ENCODE measurements around the gene KCNIP3. TPM values are rescaled to one million over a fixed set of nuclear protein-coding genes. Genes with fewer than 3 reads are reported as not detected.

The KCNIP3 gene
- total RNA-seq, 2 donors from 2014 or later, result 1.5 to 2.3 TPM

- no peak for TF ChIP-seq CTCF (IDR thresholded peaks at IDR 0.05)
- no peak overlapping the region for H3K27ac ChIP-seq
- no peaks in the 10 kb centered on the region for H3K36me3 ChIP-seq
- no peaks in the 10 kb centered on the region for H3K27me3 ChIP-seq
- H3K4me3 ChIP-seq, result no peak overlapping the region
- intact Hi-C loops (cut with DNase I), result no loop called here
- no peak overlapping the region for H3K9ac ChIP-seq (ENCODE audit: low read depth in 2 of 2, low read length in 2 of 2)
- no peak for DNase-seq
- no peaks in the 10 kb centered on the region for H3K4me1 ChIP-seq
- H3K9me3 ChIP-seq, result no peaks in the 10 kb centered on the region
Observed at GRCh38 chr2:95379371-95379831, 82.3 kb downstream of the KCNIP3 start.

DNA sequence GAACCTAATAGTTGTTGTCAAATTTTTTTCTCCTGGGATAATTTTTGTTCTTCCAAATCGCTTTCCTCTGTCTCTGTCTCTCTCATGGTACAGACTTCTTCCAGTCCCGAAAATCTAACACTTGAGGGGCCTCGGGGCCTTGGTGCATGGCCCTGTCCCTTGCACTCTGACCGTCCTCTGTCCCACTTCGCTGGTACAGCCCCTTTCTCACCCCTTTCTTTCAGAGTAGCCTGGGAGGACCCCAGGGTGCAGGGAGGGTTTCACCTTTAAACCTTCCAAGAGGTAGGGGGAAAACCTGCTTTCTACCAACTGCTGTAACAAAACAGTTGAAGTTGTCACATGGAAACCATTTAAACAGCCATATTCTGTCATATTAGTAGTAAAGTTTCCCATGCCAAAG, 83.1 kb downstream of the KCNIP3 start:
- H3K4me1 ChIP-seq, result no peaks in the 10 kb centered on the region
- H3K27ac ChIP-seq, result no peak overlapping the region
- no peaks in the 10 kb centered on the region for H3K27me3 ChIP-seq
- no peak overlapping the region for H3K9ac ChIP-seq (ENCODE audit: low read depth in 2 of 2, low read length in 2 of 2)
- no peak overlapping the region for H3K4me3 ChIP-seq
- intact Hi-C loops (cut with DNase I), result no loop called here
- H3K9me3 ChIP-seq, result no peaks in the 10 kb centered on the region
- no peak for TF ChIP-seq CTCF (IDR thresholded peaks at IDR 0.05)
- H3K36me3 ChIP-seq, result no peaks in the 10 kb centered on the region
- no peak for DNase-seq

DNA sequence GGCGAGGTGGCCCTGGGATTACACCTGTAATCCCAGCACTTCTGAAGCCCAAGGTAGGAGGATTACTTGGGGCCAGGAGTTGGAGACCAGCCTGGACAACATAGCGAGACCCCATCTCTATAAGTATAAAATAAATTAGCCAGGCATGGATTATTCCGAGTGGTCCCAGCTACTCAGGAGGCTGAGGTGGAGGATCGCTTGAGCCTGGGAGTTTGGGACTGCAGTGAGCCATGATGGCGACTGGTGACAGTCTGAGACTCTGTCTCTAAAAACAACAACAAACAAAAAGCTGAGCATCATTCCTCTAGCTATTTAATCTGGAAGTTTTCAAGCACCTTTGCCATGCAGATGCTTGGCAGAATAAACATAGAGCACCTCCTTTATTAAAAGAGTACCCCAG, 83.6 kb downstream of the KCNIP3 start:
- no peaks in the 10 kb centered on the region for H3K9me3 ChIP-seq
- no peak overlapping the region for H3K4me3 ChIP-seq
- no peak overlapping the region for H3K27ac ChIP-seq
- intact Hi-C loops (cut with DNase I), result no loop called here
- H3K27me3 ChIP-seq, result no peaks in the 10 kb centered on the region
- no peak overlapping the region for H3K9ac ChIP-seq (ENCODE audit: low read depth in 2 of 2, low read length in 2 of 2)
- DNase-seq, result no peak
- TF ChIP-seq CTCF (IDR thresholded peaks at IDR 0.05), result no peak
- no peaks in the 10 kb centered on the region for H3K36me3 ChIP-seq
- H3K4me1 ChIP-seq, result no peaks in the 10 kb centered on the region

GRCh38 chr2:95381212-95382191, 84.4 kb downstream of the KCNIP3 start:
- DNase-seq, result no peak
- H3K9me3 ChIP-seq, result no peaks in the 10 kb centered on the region
- H3K4me3 ChIP-seq, result no peak overlapping the region
- H3K36me3 ChIP-seq, result no peaks in the 10 kb centered on the region
- TF ChIP-seq CTCF (IDR thresholded peaks at IDR 0.05), result no peak
- intact Hi-C loops (cut with DNase I), result no loop called here
- no peaks in the 10 kb centered on the region for H3K4me1 ChIP-seq
- no peaks in the 10 kb centered on the region for H3K27me3 ChIP-seq
- H3K27ac ChIP-seq, result no peak overlapping the region
- H3K9ac ChIP-seq (ENCODE audit: low read depth in 2 of 2, low read length in 2 of 2), result no peak overlapping the region

DNA sequence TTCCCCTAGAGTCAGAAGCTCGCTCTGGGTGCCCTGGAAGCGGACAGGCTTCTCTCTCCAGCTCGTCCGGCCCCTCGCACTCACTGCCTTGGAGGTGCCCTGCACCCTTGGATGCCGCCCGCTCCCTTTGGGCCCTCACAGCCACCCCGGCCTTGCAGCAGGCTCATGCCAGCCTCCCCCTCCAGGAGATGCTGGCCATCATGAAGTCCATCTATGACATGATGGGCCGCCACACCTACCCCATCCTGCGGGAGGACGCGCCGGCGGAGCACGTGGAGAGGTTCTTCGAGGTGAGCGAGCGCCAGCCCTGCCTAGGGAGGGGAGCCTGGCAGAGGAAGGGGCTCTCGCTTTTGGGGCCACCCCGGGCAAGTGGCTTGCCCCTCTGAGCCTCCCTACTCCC, 85.0 kb downstream of the KCNIP3 start:
- Histone ChIP-seq H3K27ac (no peak overlapping the region), H3K9ac (ENCODE audit: low read depth in 2 of 2, low read length in 2 of 2) (no peak overlapping the region), H3K27me3 (no peaks in the 10 kb centered on the region), H3K4me3 (no peak overlapping the region), H3K4me1 (no peaks in the 10 kb centered on the region), H3K9me3 (no peaks in the 10 kb centered on the region), H3K36me3 (no peaks in the 10 kb centered on the region)
- TF ChIP-seq CTCF (IDR thresholded peaks at IDR 0.05), result no peak
- intact Hi-C loops (cut with DNase I), result no loop called here
- no peak for DNase-seq
